ENCODE measurements around the gene TNRC6C. TPM values are rescaled to one million over a fixed set of nuclear protein-coding genes. Genes with fewer than 3 reads are reported as not detected.
A peak's percentile ranks its signal among the peaks of the same experiment; 100 is the strongest.

Gene TNRC6C
- polyA plus RNA-seq, 3 donors = 0.38 to 0.80 (median 0.46) TPM

DNA sequence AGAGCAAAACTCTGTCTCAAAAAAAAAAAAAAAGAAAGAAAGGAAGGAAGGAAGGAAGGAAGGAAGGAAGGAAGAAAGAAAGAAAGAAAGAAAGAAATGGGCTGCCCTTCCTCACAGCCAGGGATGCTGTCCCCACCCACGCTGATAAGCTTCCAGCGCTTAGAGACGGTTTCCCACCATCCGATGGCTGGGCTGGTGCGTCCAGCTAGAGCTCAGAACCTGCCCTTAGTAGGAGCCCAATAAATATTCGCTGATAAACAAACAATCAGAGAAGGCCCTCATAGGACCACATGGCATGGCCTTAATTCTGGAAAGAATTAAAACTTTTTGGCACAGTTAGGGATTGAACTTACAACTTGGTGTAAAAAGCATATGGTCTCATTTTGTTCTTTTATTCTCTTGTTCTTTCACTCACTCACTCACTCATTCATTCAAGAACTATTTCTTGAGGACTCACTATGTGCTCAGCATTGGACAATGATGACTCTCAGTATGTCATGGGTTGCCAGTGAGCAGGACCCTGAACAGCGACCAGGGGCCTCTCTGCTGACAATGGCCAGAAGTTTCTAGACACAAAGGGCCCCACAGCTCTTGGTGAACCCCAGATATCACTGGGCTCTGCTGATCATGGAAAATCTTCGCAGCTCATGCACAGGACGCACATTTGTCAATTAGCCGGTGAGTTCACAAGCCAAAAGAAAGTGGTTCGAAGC is 32.5 kb upstream of the TNRC6C start:
- Mint-ChIP-seq H3K4me1 (peaks cover 5% of the 10 kb centered on the region), H3K4me3 (peak overlapping the region in 1 of 2 donors; percentile 49), H3K36me3 (no peaks in the 10 kb centered on the region), H3K9me3 (peaks cover 0 to 20% (median 5%) of the 10 kb centered on the region in 7 donors), H3K27ac (no peak overlapping the region), H3K27me3 (ENCODE audit: low read depth in 3 of 3) (peaks cover 75 to 95% (median 76%) of the 10 kb centered on the region in 3 donors)
- no peaks in the 10 kb centered on the region for H3K4me1 ChIP-seq (ENCODE audit: control insufficient read depth in 1 of 2, insufficient read depth in 2 of 2, low read length in 2 of 2)
- no peaks in the 10 kb centered on the region for H3K36me3 ChIP-seq (replicated peaks in 1 of 2; ENCODE audit: control insufficient read depth in 1 of 2, insufficient read depth in 2 of 2, low read length in 2 of 2)
- DNase-seq = no peak
- no peak overlapping the region for H3K27ac ChIP-seq (ENCODE audit: low read depth in 1 of 2, low read length in 2 of 2)
- peaks cover 20 to 90% of the 10 kb centered on the region in 2 donors for H3K27me3 ChIP-seq (ENCODE audit: control insufficient read depth in 2 of 2, insufficient read depth in 2 of 2, low read length in 2 of 2)
- H3K4me2 ChIP-seq (replicated peaks; ENCODE audit: extremely low read depth, low read length, poor library complexity, severe bottlenecking) = no peak overlapping the region
- no peaks in the 10 kb centered on the region for H3K79me2 ChIP-seq (ENCODE audit: insufficient read depth, low read length)
- 96% methylated on average over 10 of the region's 11 CpGs for WGBS (ENCODE audit: insufficient coverage)
- H2AFZ ChIP-seq (ENCODE audit: insufficient read depth, low read depth, low read length, poor library complexity, severe bottlenecking) = no peak overlapping the region
- intact Hi-C loops (cut with micrococcal nuclease) = no loop called here
- no peaks in the 10 kb centered on the region for H4K20me1 ChIP-seq (ENCODE audit: insufficient read depth, low read length)
- H3K4me3 ChIP-seq (replicated peaks in 1 of 3; ENCODE audit: low read depth in 2 of 3, low read length in 3 of 3) = no peak overlapping the region
- no peak overlapping the region for H3K9ac ChIP-seq (ENCODE audit: insufficient read depth, low read length, poor library complexity, severe bottlenecking)
- TF ChIP-seq, protein P1, sequence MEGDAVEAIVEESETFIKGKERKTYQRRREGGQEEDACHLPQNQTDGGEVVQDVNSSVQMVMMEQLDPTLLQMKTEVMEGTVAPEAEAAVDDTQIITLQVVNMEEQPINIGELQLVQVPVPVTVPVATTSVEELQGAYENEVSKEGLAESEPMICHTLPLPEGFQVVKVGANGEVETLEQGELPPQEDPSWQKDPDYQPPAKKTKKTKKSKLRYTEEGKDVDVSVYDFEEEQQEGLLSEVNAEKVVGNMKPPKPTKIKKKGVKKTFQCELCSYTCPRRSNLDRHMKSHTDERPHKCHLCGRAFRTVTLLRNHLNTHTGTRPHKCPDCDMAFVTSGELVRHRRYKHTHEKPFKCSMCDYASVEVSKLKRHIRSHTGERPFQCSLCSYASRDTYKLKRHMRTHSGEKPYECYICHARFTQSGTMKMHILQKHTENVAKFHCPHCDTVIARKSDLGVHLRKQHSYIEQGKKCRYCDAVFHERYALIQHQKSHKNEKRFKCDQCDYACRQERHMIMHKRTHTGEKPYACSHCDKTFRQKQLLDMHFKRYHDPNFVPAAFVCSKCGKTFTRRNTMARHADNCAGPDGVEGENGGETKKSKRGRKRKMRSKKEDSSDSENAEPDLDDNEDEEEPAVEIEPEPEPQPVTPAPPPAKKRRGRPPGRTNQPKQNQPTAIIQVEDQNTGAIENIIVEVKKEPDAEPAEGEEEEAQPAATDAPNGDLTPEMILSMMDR (IDR thresholded peaks at IDR 0.05) = no peak
- H3K9me3 ChIP-seq (replicated peaks in 1 of 2; ENCODE audit: control insufficient read depth in 1 of 2, insufficient read depth in 1 of 2, low read length in 2 of 2) = peaks cover 5 to 9% of the 10 kb centered on the region in 2 donors

DNA sequence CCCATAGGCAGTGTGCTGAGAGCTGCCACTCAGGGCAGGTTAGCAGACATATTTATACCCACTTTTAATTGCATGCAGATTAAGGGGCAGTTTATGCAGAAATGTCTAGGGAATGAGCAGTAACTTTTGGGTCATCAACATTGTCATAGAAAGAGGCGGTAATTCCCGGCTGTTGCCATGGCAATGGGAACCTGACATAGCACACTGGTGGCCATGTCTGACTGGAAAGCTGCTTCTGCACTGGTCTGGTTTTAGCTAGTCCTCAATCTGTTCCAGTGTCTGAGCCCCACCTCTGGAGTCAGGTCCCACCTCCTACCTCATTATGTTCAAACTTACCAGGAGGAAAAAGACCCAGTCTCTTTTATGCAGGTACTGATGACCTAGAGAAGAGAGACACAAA is 31.5 kb upstream of the TNRC6C start:
- no peaks in the 10 kb centered on the region for H3K36me3 Mint-ChIP-seq
- no peak overlapping the region for H3K4me2 ChIP-seq (replicated peaks; ENCODE audit: extremely low read depth, low read length, poor library complexity, severe bottlenecking)
- peaks cover 0 to 12% (median 1%) of the 10 kb centered on the region in 7 donors for H3K9me3 Mint-ChIP-seq
- H3K36me3 ChIP-seq (replicated peaks in 1 of 2; ENCODE audit: control insufficient read depth in 1 of 2, insufficient read depth in 2 of 2, low read length in 2 of 2) = no peaks in the 10 kb centered on the region
- H3K9me3 ChIP-seq (replicated peaks in 1 of 2; ENCODE audit: control insufficient read depth in 1 of 2, insufficient read depth in 1 of 2, low read length in 2 of 2) = peaks cover 0 to under 1% of the 10 kb centered on the region in 2 donors
- no peaks in the 10 kb centered on the region for H3K4me1 ChIP-seq (ENCODE audit: control insufficient read depth in 1 of 2, insufficient read depth in 2 of 2, low read length in 2 of 2)
- 93% methylated on average over 2 of the region's 2 CpGs for WGBS (ENCODE audit: insufficient coverage)
- H3K27me3 Mint-ChIP-seq (ENCODE audit: low read depth in 3 of 3) = peaks cover 76 to 95% (median 77%) of the 10 kb centered on the region in 3 donors
- no peaks in the 10 kb centered on the region for H3K79me2 ChIP-seq (ENCODE audit: insufficient read depth, low read length)
- no peak overlapping the region for H3K27ac Mint-ChIP-seq
- no peaks in the 10 kb centered on the region for H4K20me1 ChIP-seq (ENCODE audit: insufficient read depth, low read length)
- H2AFZ ChIP-seq (ENCODE audit: insufficient read depth, low read depth, low read length, poor library complexity, severe bottlenecking) = no peak overlapping the region
- no peak overlapping the region for H3K4me3 Mint-ChIP-seq
- no peak overlapping the region for H3K4me3 ChIP-seq (replicated peaks in 1 of 3; ENCODE audit: low read depth in 2 of 3, low read length in 3 of 3)
- intact Hi-C loops (cut with micrococcal nuclease) = no loop called here
- H3K27me3 ChIP-seq (ENCODE audit: control insufficient read depth in 2 of 2, insufficient read depth in 2 of 2, low read length in 2 of 2) = peaks cover 11 to 87% of the 10 kb centered on the region in 2 donors
- peak in 1 of 3 donors; percentile 38 for DNase-seq
- no peak overlapping the region for H3K27ac ChIP-seq (ENCODE audit: low read depth in 1 of 2, low read length in 2 of 2)
- no peak overlapping the region for H3K9ac ChIP-seq (ENCODE audit: insufficient read depth, low read length, poor library complexity, severe bottlenecking)
- TF ChIP-seq, protein P1 (IDR thresholded peaks at IDR 0.05) = no peak
- H3K4me1 Mint-ChIP-seq = peaks cover 5% of the 10 kb centered on the region

Data from CD14-positive monocyte (primary cell).